HEK293 (cell line): ENCODE measurements around the gene GNB1L.

Source experiments
- CTCF ChIA-PET: fragments of 350-600 bp; formaldehyde crosslinking; extraction: SDS; loops from one replicate; lab custom pipeline; 2021; ENCODE audit warnings: antibody characterized with exemption; lab: Yijun Ruan, JAX
- POLR2A ChIA-PET: fragments of 300-600 bp; formaldehyde crosslinking; extraction: SDS; loops from one replicate; lab custom pipeline; 2020; ENCODE audit warnings: antibody characterized with exemption, inconsistent platforms; lab: Yijun Ruan, JAX
- H3K27ac ChIP-seq: fragments of 200-500 bp; sonication (Bioruptor generic); 2 replicates; pipeline ENCODE4 v1.5.1; 2014; ENCODE audit warnings: low read depth, low read length, control low read depth, inconsistent platforms; ENCODE audit errors: extremely low read depth
- H3K36me3 ChIP-seq, 2 experiments: fragments of 200-500 bp in 1 of 2; sonication (Bioruptor generic) in 1 of 2; 1 replicate in 1 of 2; 2 replicates in 1 of 2; pipeline ENCODE4 v1.5.1; 2014 to 2017; ENCODE audit warnings: inconsistent platforms in 2 of 2, low read length in 2 of 2; ENCODE audit not compliant: control insufficient read depth in 2 of 2, insufficient read depth in 1 of 2
- H3K4me1 ChIP-seq: fragments of 200-500 bp; sonication (Bioruptor generic); 2 replicates; pipeline ENCODE4 v1.5.1; 2014; ENCODE audit warnings: mild to moderate bottlenecking, low read length, inconsistent platforms; ENCODE audit not compliant: control insufficient read depth, insufficient read depth
- H3K4me3 ChIP-seq: 2 replicates; pipeline ENCODE4 v1.5.1; 2011; ENCODE audit warnings: low read depth, mild to moderate bottlenecking, control low read depth, low read length, moderate library complexity
- H3K9me3 ChIP-seq: fragments of 200-500 bp; sonication (Bioruptor generic); 2 replicates; pipeline ENCODE4 v1.5.1; 2014; ENCODE audit warnings: low read depth, low read length, inconsistent platforms; ENCODE audit not compliant: control insufficient read depth, insufficient read depth
- ATF2 ChIP-seq: fragments of 450-650 bp; formaldehyde crosslinking; IDR thresholded peaks from 2 replicates; pipeline ENCODE4 v1.5.1; 2016; ENCODE audit warnings: missing biosample characterization, missing genetic modification characterization, low read depth
- CTCF ChIP-seq: fragments of 450-650 bp; formaldehyde crosslinking; IDR thresholded peaks from 2 replicates; pipeline ENCODE4 v1.5.1; 2016; ENCODE audit warnings: missing biosample characterization, missing genetic modification characterization
- EGR2 ChIP-seq: fragments of 450-650 bp; formaldehyde crosslinking; IDR thresholded peaks from 2 replicates; pipeline ENCODE4 v1.5.1; 2016; ENCODE audit warnings: low read depth, missing biosample characterization, missing genetic modification characterization
- FEZF1 ChIP-seq: fragments of 450-650 bp; formaldehyde crosslinking; IDR thresholded peaks from 2 replicates; pipeline ENCODE4 v1.5.1; 2016; ENCODE audit warnings: missing biosample characterization, missing genetic modification characterization
- GLIS1 ChIP-seq: fragments of 450-650 bp; formaldehyde crosslinking; IDR thresholded peaks from 2 replicates; pipeline ENCODE4 v1.5.1; 2016; ENCODE audit warnings: missing biosample characterization, missing genetic modification characterization
- HOXD13 ChIP-seq: sonication (generic); formaldehyde crosslinking; IDR thresholded peaks from 2 replicates; pipeline ENCODE4 v1.8.0; 2022; ENCODE audit warnings: missing genetic modification reagents, borderline replicate concordance
- KLF8 ChIP-seq: fragments of 450-650 bp; formaldehyde crosslinking; IDR thresholded peaks from 2 replicates; pipeline ENCODE4 v1.5.1; 2016; ENCODE audit warnings: missing biosample characterization, missing genetic modification characterization
- PRDM1 ChIP-seq: fragments of 450-650 bp; formaldehyde crosslinking; IDR thresholded peaks from 2 replicates; pipeline ENCODE4; 2016; ENCODE audit warnings: missing biosample characterization, missing genetic modification characterization
- SP2 ChIP-seq: fragments of 450-650 bp; formaldehyde crosslinking; IDR thresholded peaks from 2 replicates; pipeline ENCODE4 v1.5.1; 2016; ENCODE audit warnings: missing biosample characterization, missing genetic modification characterization
- SP7 ChIP-seq: fragments of 450-650 bp; formaldehyde crosslinking; IDR thresholded peaks from 2 replicates; pipeline ENCODE4 v1.5.1; 2016; ENCODE audit warnings: missing biosample characterization, missing genetic modification characterization
- TRIM28 ChIP-seq: IDR thresholded peaks from 2 replicates; pipeline ENCODE4 v1.6.1; 2011; ENCODE audit warnings: low read length, control low read depth, borderline replicate concordance
- WT1 ChIP-seq: fragments of 450-650 bp; formaldehyde crosslinking; IDR thresholded peaks from 2 replicates; pipeline ENCODE4 v1.5.1; 2016; ENCODE audit warnings: missing biosample characterization, missing genetic modification characterization
- ZBTB1 ChIP-seq: fragments of 450-650 bp; formaldehyde crosslinking; IDR thresholded peaks from 2 replicates; pipeline ENCODE4 v1.5.1; 2016; ENCODE audit warnings: missing biosample characterization, missing genetic modification characterization
- ZBTB20 ChIP-seq: fragments of 450-650 bp; formaldehyde crosslinking; IDR thresholded peaks from 2 replicates; pipeline ENCODE4 v1.5.1; 2016; ENCODE audit warnings: missing biosample characterization, missing genetic modification characterization
- ZBTB26 ChIP-seq: fragments of 450-650 bp; formaldehyde crosslinking; optimal IDR thresholded peaks from 2 replicates; pipeline ENCODE3; 2016; ENCODE audit warnings: missing biosample characterization, mild to moderate bottlenecking, missing genetic modification characterization
- ZEB2 ChIP-seq: fragments of 450-650 bp; formaldehyde crosslinking; IDR thresholded peaks from 2 replicates; pipeline ENCODE4 v1.5.1; 2016; ENCODE audit warnings: missing biosample characterization, missing genetic modification characterization
- ZFHX2 ChIP-seq: fragments of 450-650 bp; formaldehyde crosslinking; conservative IDR thresholded peaks from 2 replicates; pipeline ENCODE4 v1.5.1; 2016; ENCODE audit warnings: missing biosample characterization, missing genetic modification characterization
- ZNF146 ChIP-seq: fragments of 450-650 bp; formaldehyde crosslinking; IDR thresholded peaks from 2 replicates; pipeline ENCODE4 v1.5.1; 2016; ENCODE audit warnings: missing biosample characterization, missing genetic modification characterization
- ZNF239 ChIP-seq: fragments of 450-650 bp; formaldehyde crosslinking; IDR thresholded peaks from 2 replicates; pipeline ENCODE4 v1.5.1; 2016; ENCODE audit warnings: missing biosample characterization, missing genetic modification characterization
- ZNF274 ChIP-seq, 2 experiments: fragments of 200-500 bp in 1 of 2; fragments of 450-650 bp in 1 of 2; sonication (Bioruptor generic) in 1 of 2; formaldehyde crosslinking in 1 of 2; IDR thresholded peaks; 2 replicates each; pipeline versions ENCODE4 v1.5.1 to v1.6.1; 2014 to 2016; ENCODE audit warnings: borderline replicate concordance in 1 of 2, inconsistent platforms in 1 of 2, low read length in 1 of 2, missing biosample characterization in 1 of 2, missing genetic modification characterization in 1 of 2
- ZNF302 ChIP-seq: fragments of 450-650 bp; formaldehyde crosslinking; IDR thresholded peaks from 2 replicates; pipeline ENCODE4 v1.5.1; 2016; ENCODE audit warnings: missing biosample characterization, missing genetic modification characterization, low read depth
- ZNF423 ChIP-seq: fragments of 450-650 bp; formaldehyde crosslinking; IDR thresholded peaks from 2 replicates; pipeline ENCODE4 v1.5.1; 2016; ENCODE audit warnings: missing biosample characterization, missing genetic modification characterization
- ZNF449 ChIP-seq: fragments of 450-650 bp; formaldehyde crosslinking; IDR thresholded peaks from 2 replicates; pipeline ENCODE4 v1.5.1; 2017; ENCODE audit warnings: missing biosample characterization, mild to moderate bottlenecking, missing genetic modification characterization, moderate library complexity
- ZNF529 ChIP-seq: fragments of 450-650 bp; formaldehyde crosslinking; IDR thresholded peaks from 2 replicates; pipeline ENCODE4 v1.5.1; 2017; ENCODE audit warnings: missing genetic modification characterization, missing biosample characterization; ENCODE audit not compliant: insufficient replicate concordance
- ZNF596 ChIP-seq: fragments of 450-650 bp; IDR thresholded peaks from 2 replicates; pipeline ENCODE4 v1.5.0; 2018; ENCODE audit warnings: missing biosample characterization, mild to moderate bottlenecking, missing genetic modification characterization, moderate library complexity
- ZNF610 ChIP-seq: fragments of 450-650 bp; formaldehyde crosslinking; IDR thresholded peaks from 2 replicates; pipeline ENCODE4 v1.5.1; 2016; ENCODE audit warnings: missing biosample characterization, missing genetic modification characterization, borderline replicate concordance
- ZNF623 ChIP-seq: fragments of 450-650 bp; formaldehyde crosslinking; IDR thresholded peaks from 2 replicates; pipeline ENCODE4 v1.5.1; 2016; ENCODE audit warnings: missing biosample characterization, missing genetic modification characterization
- ZNF677 ChIP-seq: fragments of 450-650 bp; IDR thresholded peaks from 2 replicates; pipeline ENCODE4 v1.5.0; 2018; ENCODE audit warnings: missing biosample characterization, mild to moderate bottlenecking, missing genetic modification characterization, moderate library complexity
- ZSCAN30 ChIP-seq: fragments of 450-650 bp; IDR thresholded peaks from 2 replicates; pipeline ENCODE4 v1.5.1; 2018; ENCODE audit warnings: missing biosample characterization, mild to moderate bottlenecking, missing genetic modification characterization, moderate library complexity
- TF ChIP-seq, protein P1 (sequence below): fragments of 450-650 bp; formaldehyde crosslinking; IDR thresholded peaks from 2 replicates; pipeline ENCODE4 v1.5.1; 2016; ENCODE audit warnings: missing biosample characterization, missing genetic modification characterization

The GNB1L gene

DNA sequence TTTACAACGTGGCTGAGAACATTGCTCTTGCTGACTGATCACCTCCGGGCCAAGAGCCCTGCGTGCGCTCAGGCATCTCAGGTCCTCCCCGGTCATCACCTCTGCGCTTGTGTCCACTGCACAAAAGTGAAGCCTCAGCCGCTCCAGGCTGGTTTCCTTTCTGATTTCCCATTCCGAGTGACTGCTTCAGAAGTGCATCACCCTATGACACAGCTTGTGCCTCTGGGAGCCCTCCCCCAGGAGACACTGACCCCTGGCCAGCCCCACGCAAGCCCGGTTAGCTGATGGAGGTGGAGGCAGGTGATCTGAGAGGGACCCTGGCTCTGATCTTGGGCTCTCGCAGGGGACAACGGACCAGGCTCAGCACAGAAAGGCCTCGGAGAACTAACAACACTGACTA is 38.3 kb upstream of the GNB1L start:
- ChIA-PET POLR2A (interaction anchor here (0.6 to 2.4 kb wide), 2 partner anchors 38 to 1944 kb away, joined by 4 to 10 read pairs; partner anchors contain the start of genes GNB1L and RTL10), CTCF (interaction anchor here (0.7 to 1.8 kb wide), 4 partner anchors 11 to 186 kb away, joined by 3 to 8 read pairs (median 4); partner anchors contain the start of gene GP1BB)
- Histone ChIP-seq H3K9me3 (no peaks in the 10 kb centered on the region), H3K36me3 (peaks cover 0 to 26% of the 10 kb centered on the region in 2 experiments; a peak in 1 of 3 replicates), H3K4me1 (peaks cover 7% of the 10 kb centered on the region), H3K4me3 (no peak overlapping the region), H3K27ac (no peak overlapping the region)
- no peak for TF ChIP-seq ZNF146 (tag by site-specific recombination)
- TF ChIP-seq ZNF529 (tag by site-specific recombination): no peak
- TF ChIP-seq ZNF239 (tag by site-specific recombination): no peak
- no peak for TF ChIP-seq WT1 (tag by site-specific recombination)
- no peak for TF ChIP-seq ZNF449 (tag by site-specific recombination)
- no peak for TF ChIP-seq ZNF274 (IDR thresholded peaks at IDR 0.05; ENCODE audit: low read length)
- TF ChIP-seq ZNF274 (tag by site-specific recombination; IDR thresholded peaks at IDR 0.05; ENCODE audit: borderline replicate concordance): no peak
- TF ChIP-seq ZNF610 (tag by site-specific recombination): no peak
- TF ChIP-seq ZNF596 (tag by site-specific recombination): no peak
- no peak for TF ChIP-seq ZNF302 (tag by site-specific recombination)
- TF ChIP-seq SP7 (tag by site-specific recombination): no peak
- TF ChIP-seq ZBTB26 (tag by site-specific recombination): no peak
- no peak for TF ChIP-seq ZSCAN30
- TF ChIP-seq SP2: no peak
- TF ChIP-seq ZEB2 (tag by site-specific recombination): no peak
- TF ChIP-seq ZBTB1: no peak
- TF ChIP-seq KLF8: no peak
- TF ChIP-seq, protein P1, sequence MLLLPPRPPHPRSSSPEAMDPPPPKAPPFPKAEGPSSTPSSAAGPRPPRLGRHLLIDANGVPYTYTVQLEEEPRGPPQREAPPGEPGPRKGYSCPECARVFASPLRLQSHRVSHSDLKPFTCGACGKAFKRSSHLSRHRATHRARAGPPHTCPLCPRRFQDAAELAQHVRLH (tag by site-specific recombination): no peak
- TF ChIP-seq ZNF677 (tag by site-specific recombination): no peak

- Histone ChIP-seq H3K4me3 (no peak overlapping the region), H3K27ac (no peak overlapping the region), H3K9me3 (no peaks in the 10 kb centered on the region), H3K36me3 (peaks cover 0 to 20% of the 10 kb centered on the region in 2 experiments; a peak in 1 of 3 replicates), H3K4me1 (peaks cover 7% of the 10 kb centered on the region)
- ChIA-PET POLR2A (interaction anchor here (0.6 to 2.4 kb wide), 4 partner anchors 31 to 1943 kb away, joined by 3 to 10 read pairs (median 4); partner anchors contain the start of genes GNB1L and RTL10), CTCF (interaction anchor here (1.0 to 1.8 kb wide), 5 partner anchors 10 to 169 kb away, joined by 3 to 8 read pairs (median 6); partner anchors contain the start of gene GP1BB)
- peak; percentile 69 for TF ChIP-seq WT1 (tag by site-specific recombination)
- TF ChIP-seq ZSCAN30: no peak
- TF ChIP-seq GLIS1 (tag by site-specific recombination): peak; percentile 61
- TF ChIP-seq HOXD13: no peak
- peak; percentile 59 for TF ChIP-seq EGR2 (tag by site-specific recombination)
- TF ChIP-seq ZBTB20 (tag by site-specific recombination): no peak
- peak; percentile 88 for TF ChIP-seq FEZF1 (tag by site-specific recombination)
- no peak for TF ChIP-seq CTCF
- TF ChIP-seq ZNF623 (tag by site-specific recombination): no peak
- TF ChIP-seq ZNF302 (tag by site-specific recombination): no peak
- no peak for TF ChIP-seq ZNF423
- no peak for TF ChIP-seq PRDM1 (tag by site-specific recombination)
- peak; percentile 63 for TF ChIP-seq ZFHX2
- TF ChIP-seq ATF2 (tag by site-specific recombination): no peak
- peak; percentile 29; the same call in 1 of the 2 replicates for TF ChIP-seq TRIM28
- TF ChIP-seq, all 188 proteins: peak for 6
Measured at GRCh38 chr22:19892257-19892879, 37.7 kb upstream of the GNB1L start.
